BE2C (cell line): Measurements from ENCODE around the gene PRICKLE2.
A peak's percentile ranks its signal among the peaks of the same experiment; 100 is the strongest.

Experiments
- DNase-seq: peaks from one replicate; pipeline ENCODE4 v3.0.0-alpha.2; 2020
- H3K27me3 ChIP-seq: fragments of 250-450 bp; sonication (Bioruptor Pico); 2 replicates; pipeline ENCODE4 v1.5.1; 2020; ENCODE audit warnings: mild to moderate bottlenecking
- H3K36me3 ChIP-seq: fragments of 250-450 bp; sonication (Bioruptor Pico); 2 replicates; pipeline ENCODE4 v1.5.1; 2020; ENCODE audit warnings: mild to moderate bottlenecking
- H3K4me1 ChIP-seq: fragments of 250-450 bp; sonication (Bioruptor Pico); 2 replicates; pipeline ENCODE4 v1.5.1; 2020
- H3K4me3 ChIP-seq: 2 replicates; pipeline ENCODE4 v1.5.1; 2011; ENCODE audit warnings: low read depth, low read length
- H3K9me3 ChIP-seq: fragments of 250-450 bp; sonication (Bioruptor Pico); 2 replicates; pipeline ENCODE4 v1.5.1; 2020
- TF ChIP-seq, protein P1 (sequence below): IDR thresholded peaks from 2 replicates; pipeline ENCODE4 v1.5.1; 2012; ENCODE audit warnings: mild to moderate bottlenecking, low read depth, low read length

PRICKLE2 gene

GRCh38 chr3:64056606-64057180, 168.6 kb downstream of the PRICKLE2 start:
- Histone ChIP-seq H3K9me3 (no peaks in the 10 kb centered on the region), H3K4me1 (peaks cover 6% of the 10 kb centered on the region), H3K4me3 (no peak overlapping the region), H3K36me3 (no peaks in the 10 kb centered on the region), H3K27me3 (no peaks in the 10 kb centered on the region)
- TF ChIP-seq, protein P1, sequence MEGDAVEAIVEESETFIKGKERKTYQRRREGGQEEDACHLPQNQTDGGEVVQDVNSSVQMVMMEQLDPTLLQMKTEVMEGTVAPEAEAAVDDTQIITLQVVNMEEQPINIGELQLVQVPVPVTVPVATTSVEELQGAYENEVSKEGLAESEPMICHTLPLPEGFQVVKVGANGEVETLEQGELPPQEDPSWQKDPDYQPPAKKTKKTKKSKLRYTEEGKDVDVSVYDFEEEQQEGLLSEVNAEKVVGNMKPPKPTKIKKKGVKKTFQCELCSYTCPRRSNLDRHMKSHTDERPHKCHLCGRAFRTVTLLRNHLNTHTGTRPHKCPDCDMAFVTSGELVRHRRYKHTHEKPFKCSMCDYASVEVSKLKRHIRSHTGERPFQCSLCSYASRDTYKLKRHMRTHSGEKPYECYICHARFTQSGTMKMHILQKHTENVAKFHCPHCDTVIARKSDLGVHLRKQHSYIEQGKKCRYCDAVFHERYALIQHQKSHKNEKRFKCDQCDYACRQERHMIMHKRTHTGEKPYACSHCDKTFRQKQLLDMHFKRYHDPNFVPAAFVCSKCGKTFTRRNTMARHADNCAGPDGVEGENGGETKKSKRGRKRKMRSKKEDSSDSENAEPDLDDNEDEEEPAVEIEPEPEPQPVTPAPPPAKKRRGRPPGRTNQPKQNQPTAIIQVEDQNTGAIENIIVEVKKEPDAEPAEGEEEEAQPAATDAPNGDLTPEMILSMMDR: no peak
- DNase-seq: no peak

GRCh38 chr3:64055076-64055475, 170.2 kb downstream of the PRICKLE2 start:
- no peak for DNase-seq
- no peaks in the 10 kb centered on the region for H3K36me3 ChIP-seq
- H3K9me3 ChIP-seq: no peaks in the 10 kb centered on the region
- no peak overlapping the region for H3K4me3 ChIP-seq
- TF ChIP-seq, protein P1: no peak
- peaks cover 6% of the 10 kb centered on the region for H3K4me1 ChIP-seq
- no peaks in the 10 kb centered on the region for H3K27me3 ChIP-seq

- no peak for DNase-seq
- H3K4me1 ChIP-seq: peaks cover 6% of the 10 kb centered on the region
- TF ChIP-seq, protein P1: no peak
- no peaks in the 10 kb centered on the region for H3K9me3 ChIP-seq
- no peaks in the 10 kb centered on the region for H3K36me3 ChIP-seq
- H3K4me3 ChIP-seq: no peak overlapping the region
- H3K27me3 ChIP-seq: no peaks in the 10 kb centered on the region
Measured at GRCh38 chr3:64054488-64054887, 170.8 kb downstream of the PRICKLE2 start.

DNA sequence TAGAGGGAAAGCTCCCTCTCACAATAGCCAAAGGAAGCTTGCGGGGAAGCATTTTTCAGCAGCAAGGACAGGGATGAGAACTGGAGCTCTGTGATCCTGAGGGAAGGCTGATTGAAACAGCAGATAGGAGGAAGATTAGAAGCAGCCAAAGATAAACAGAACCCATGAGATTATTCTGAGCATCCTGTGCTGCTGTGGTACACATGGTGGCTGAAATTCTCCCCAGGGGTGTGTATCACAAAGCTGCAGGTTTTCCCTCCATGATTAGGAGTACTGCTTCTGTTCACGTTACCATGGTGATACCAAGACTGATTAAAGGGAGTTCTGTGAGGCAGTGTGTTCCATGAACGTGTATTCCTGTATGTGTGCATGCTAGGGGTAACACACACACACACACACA, 171.7 kb downstream of the PRICKLE2 start:
- Histone ChIP-seq H3K4me1 (peaks cover 6% of the 10 kb centered on the region), H3K27me3 (no peaks in the 10 kb centered on the region), H3K9me3 (no peaks in the 10 kb centered on the region), H3K4me3 (no peak overlapping the region), H3K36me3 (no peaks in the 10 kb centered on the region)
- peak; percentile 19 for DNase-seq
- TF ChIP-seq, protein P1: no peak

GRCh38 chr3:64053117-64053516, 172.1 kb downstream of the PRICKLE2 start:
- H3K9me3 ChIP-seq: no peaks in the 10 kb centered on the region
- peaks cover 6% of the 10 kb centered on the region for H3K4me1 ChIP-seq
- TF ChIP-seq, protein P1: no peak
- H3K27me3 ChIP-seq: no peaks in the 10 kb centered on the region
- no peak for DNase-seq
- H3K4me3 ChIP-seq: no peak overlapping the region
- H3K36me3 ChIP-seq: no peaks in the 10 kb centered on the region

DNA sequence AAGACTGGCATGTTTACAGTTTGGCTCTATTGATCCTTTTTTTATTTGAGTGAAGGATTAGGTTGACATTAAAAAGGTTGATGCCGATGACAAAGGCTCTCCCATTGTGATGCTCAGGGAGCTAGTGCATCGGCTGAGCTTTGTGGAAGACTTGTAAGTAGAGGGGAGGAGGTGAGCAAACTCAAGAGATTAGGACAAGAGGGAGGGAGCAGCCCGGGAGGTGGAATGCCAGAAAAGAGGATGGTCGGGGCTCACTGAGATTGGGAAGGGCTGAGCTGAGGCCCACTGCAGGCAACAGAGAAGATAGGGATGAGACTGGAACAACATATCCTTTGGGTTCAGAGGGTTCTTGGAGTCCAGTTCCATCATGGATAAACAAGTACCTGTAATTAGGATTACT, 175.4 kb downstream of the PRICKLE2 start:
- no peak for DNase-seq
- no peaks in the 10 kb centered on the region for H3K27me3 ChIP-seq
- peaks cover 6% of the 10 kb centered on the region for H3K4me1 ChIP-seq
- no peak overlapping the region for H3K4me3 ChIP-seq
- no peaks in the 10 kb centered on the region for H3K36me3 ChIP-seq
- no peaks in the 10 kb centered on the region for H3K9me3 ChIP-seq
- TF ChIP-seq, protein P1: no peak
